Endodermal cell (in vitro differentiated cells): ENCODE results near the gene CRIP1. TPM values are rescaled to one million over a fixed set of nuclear protein-coding genes. Genes with fewer than 3 reads are reported as not detected.

Source experiments
- DNase-seq: peaks from one replicate; pipeline ENCODE4 v3.0.0-alpha.2; 2017
- H3K27ac ChIP-seq: 2 replicates; pipeline ENCODE4 v1.5.1; 2013; ENCODE audit warnings: mild to moderate bottlenecking, low read depth, low read length, moderate library complexity
- H3K27me3 ChIP-seq: 2 replicates; pipeline ENCODE4 v1.6.1; 2013; ENCODE audit warnings: mild to moderate bottlenecking, low read length, moderate library complexity; ENCODE audit not compliant: insufficient read depth, control insufficient read depth, poor library complexity, severe bottlenecking
- H3K36me3 ChIP-seq: 2 replicates; pipeline ENCODE4 v1.7.0; 2013; ENCODE audit warnings: mild to moderate bottlenecking, low read length, moderate library complexity; ENCODE audit not compliant: control insufficient read depth, insufficient read depth
- H3K4me1 ChIP-seq: one replicate; pipeline ENCODE4 v1.7.0; 2013; ENCODE audit warnings: low read length; ENCODE audit not compliant: control insufficient read depth, insufficient read depth
- H3K4me3 ChIP-seq: 2 replicates; pipeline ENCODE4 v1.5.1; 2013; ENCODE audit warnings: mild to moderate bottlenecking, low read length, moderate library complexity
- H3K9ac ChIP-seq: 2 replicates; pipeline ENCODE4 v1.6.1; 2013; ENCODE audit warnings: mild to moderate bottlenecking, low read length, moderate library complexity; ENCODE audit not compliant: poor library complexity, severe bottlenecking; ENCODE audit errors: extremely low read depth
- H3K9me3 ChIP-seq: 2 replicates; pipeline ENCODE4 v1.6.1; 2013; ENCODE audit warnings: mild to moderate bottlenecking, low read length, moderate library complexity; ENCODE audit not compliant: control insufficient read depth
- H3K27ac Mint-ChIP-seq: 2 replicates; pipeline ENCODE4 v1.8.0; 2020; ENCODE audit warnings: mixed read lengths
- H3K27me3 Mint-ChIP-seq: 2 replicates; pipeline ENCODE4 v1.8.0; 2021; ENCODE audit warnings: mild to moderate bottlenecking, mixed read lengths; ENCODE audit not compliant: insufficient read depth
- H3K36me3 Mint-ChIP-seq: 2 replicates; pipeline ENCODE4 v1.8.0; 2020; ENCODE audit warnings: low read depth, mixed read lengths
- H3K4me1 Mint-ChIP-seq: 2 replicates; pipeline ENCODE4 v1.8.0; 2020; ENCODE audit warnings: mixed read lengths
- H3K4me3 Mint-ChIP-seq: 2 replicates; pipeline ENCODE4 v1.8.0; 2020; ENCODE audit warnings: mild to moderate bottlenecking, moderate library complexity, mixed read lengths
- H3K9me3 Mint-ChIP-seq: 2 replicates; pipeline ENCODE4 v1.8.0; 2020; ENCODE audit warnings: mild to moderate bottlenecking, mixed read lengths
- CTCF ChIP-seq: fragments of 200-600 bp; sonication (generic); conservative IDR thresholded peaks from 2 replicates; pipeline ENCODE4 v1.5.0; 2021; ENCODE audit warnings: antibody characterized with exemption, mild to moderate bottlenecking
- WGBS, 2 experiments: methylation state at CpG; one replicate each; pipeline versions ENCODE4 v1.1.5 to v1.1.7; 2013; ENCODE audit warnings: missing lambda C conversion rate in 2 of 2, mixed read lengths in 1 of 2; ENCODE audit not compliant: insufficient coverage in 1 of 2, insufficient read length in 1 of 2; 5-methylcytosine and 5-hydroxymethylcytosine counted together
- total RNA-seq, 2 donors: library from RNA; stranded (reverse); fragmentation: NEBNext Ultra II Directional in 1 of 2; extraction: Animal tissue kit (Norgen Biotek cat#: 25700) in 1 of 2; gene quantifications; 2 replicates in 1 of 2; 3 replicates in 1 of 2; pipeline ENCODE4 v1.2.1, GENCODE V29; 2021

The CRIP1 gene
- total RNA-seq, 2 donors from 2014 or later, result 7.0 to 47.1 TPM

GRCh38 chr14:105481886-105482457 is 4.7 kb upstream of the CRIP1 start:
- 16 to 20% methylated on average over 9 to 18 of the region's 18 CpGs for WGBS, 2 experiments
- peaks cover 8% of the 10 kb centered on the region for H3K4me1 Mint-ChIP-seq
- peak; percentile 92 for DNase-seq
- H3K9me3 ChIP-seq, result no peaks in the 10 kb centered on the region
- H3K9ac ChIP-seq, result peak overlapping the region; percentile 47
- peaks cover 9% of the 10 kb centered on the region for H3K4me1 ChIP-seq
- H3K27me3 ChIP-seq, result peaks cover 87% of the 10 kb centered on the region
- H3K36me3 Mint-ChIP-seq, result no peaks in the 10 kb centered on the region
- peak overlapping the region; percentile 10 for H3K4me3 Mint-ChIP-seq
- H3K4me3 ChIP-seq, result no peak overlapping the region
- H3K36me3 ChIP-seq, result no peaks in the 10 kb centered on the region
- TF ChIP-seq CTCF, result peak; percentile 43
- H3K27ac ChIP-seq, result peak overlapping the region; percentile 63
- peaks cover 2% of the 10 kb centered on the region for H3K9me3 Mint-ChIP-seq
- H3K27me3 Mint-ChIP-seq, result peaks cover 85% of the 10 kb centered on the region
- peak overlapping the region; percentile 89 for H3K27ac Mint-ChIP-seq

- Histone ChIP-seq H3K27me3 (peaks cover 87% of the 10 kb centered on the region), H3K9ac (peak overlapping the region; percentile 47), H3K9me3 (no peaks in the 10 kb centered on the region), H3K36me3 (no peaks in the 10 kb centered on the region), H3K27ac (peak overlapping the region; percentile 63), H3K4me3 (no peak overlapping the region), H3K4me1 (peaks cover 9% of the 10 kb centered on the region)
- H3K27ac Mint-ChIP-seq, result peak overlapping the region; percentile 89
- no peak for DNase-seq
- peaks cover 81% of the 10 kb centered on the region for H3K27me3 Mint-ChIP-seq
- H3K36me3 Mint-ChIP-seq, result no peaks in the 10 kb centered on the region
- no peak for TF ChIP-seq CTCF
- H3K9me3 Mint-ChIP-seq, result no peaks in the 10 kb centered on the region
- H3K4me3 Mint-ChIP-seq, result no peak overlapping the region
- H3K4me1 Mint-ChIP-seq, result peaks cover 8% of the 10 kb centered on the region
- WGBS, 2 experiments, result 92 to 93% methylated on average over 13 to 18 of the region's 18 CpGs
These were observed 4.1 kb upstream of the CRIP1 start for GRCh38 chr14:105482486-105483110.

- no peak overlapping the region for H3K27ac Mint-ChIP-seq
- H3K4me1 Mint-ChIP-seq, result peaks cover 8% of the 10 kb centered on the region
- H3K27me3 ChIP-seq, result peaks cover 84% of the 10 kb centered on the region
- H3K4me3 Mint-ChIP-seq, result no peak overlapping the region
- H3K9ac ChIP-seq, result no peak overlapping the region
- TF ChIP-seq CTCF, result no peak
- H3K36me3 ChIP-seq, result no peaks in the 10 kb centered on the region
- H3K27ac ChIP-seq, result no peak overlapping the region
- WGBS, 2 experiments, result 83 to 85% methylated on average over 15 to 18 of the region's 18 CpGs
- H3K36me3 Mint-ChIP-seq, result no peaks in the 10 kb centered on the region
- no peaks in the 10 kb centered on the region for H3K9me3 Mint-ChIP-seq
- H3K9me3 ChIP-seq, result no peaks in the 10 kb centered on the region
- peaks cover 82% of the 10 kb centered on the region for H3K27me3 Mint-ChIP-seq
- DNase-seq, result no peak
- H3K4me3 ChIP-seq, result no peak overlapping the region
- peaks cover 9% of the 10 kb centered on the region for H3K4me1 ChIP-seq
These were observed 3.2 kb upstream of the CRIP1 start for GRCh38 chr14:105483300-105484068.
